Coronary artery (tissue), 2 donors: ENCODE results near the gene RPL35.
A peak's percentile ranks its signal among the peaks of the same experiment; 100 is the strongest.

Experiments
- DNase-seq: peaks from one replicate; pipeline ENCODE4 v3.0.0-alpha.2; 2017; ENCODE audit warnings: low spot score
- H3K27ac ChIP-seq, 2 donors: fragments of 200-600 bp; sonication (generic); one replicate each; pipeline ENCODE4 v1.5.1; 2016 to 2019
- H3K4me3 ChIP-seq: fragments of 200-600 bp; sonication (generic); 2 replicates; pipeline ENCODE4 v1.5.1; 2016; ENCODE audit warnings: mild to moderate bottlenecking, moderate library complexity
- TF ChIP-seq, protein P1 (sequence below): fragments of 200-600 bp; sonication (generic); IDR thresholded peaks from one replicate; pipeline ENCODE4 v1.5.1; 2019; ENCODE audit warnings: antibody characterized with exemption

RPL35 gene

DNA sequence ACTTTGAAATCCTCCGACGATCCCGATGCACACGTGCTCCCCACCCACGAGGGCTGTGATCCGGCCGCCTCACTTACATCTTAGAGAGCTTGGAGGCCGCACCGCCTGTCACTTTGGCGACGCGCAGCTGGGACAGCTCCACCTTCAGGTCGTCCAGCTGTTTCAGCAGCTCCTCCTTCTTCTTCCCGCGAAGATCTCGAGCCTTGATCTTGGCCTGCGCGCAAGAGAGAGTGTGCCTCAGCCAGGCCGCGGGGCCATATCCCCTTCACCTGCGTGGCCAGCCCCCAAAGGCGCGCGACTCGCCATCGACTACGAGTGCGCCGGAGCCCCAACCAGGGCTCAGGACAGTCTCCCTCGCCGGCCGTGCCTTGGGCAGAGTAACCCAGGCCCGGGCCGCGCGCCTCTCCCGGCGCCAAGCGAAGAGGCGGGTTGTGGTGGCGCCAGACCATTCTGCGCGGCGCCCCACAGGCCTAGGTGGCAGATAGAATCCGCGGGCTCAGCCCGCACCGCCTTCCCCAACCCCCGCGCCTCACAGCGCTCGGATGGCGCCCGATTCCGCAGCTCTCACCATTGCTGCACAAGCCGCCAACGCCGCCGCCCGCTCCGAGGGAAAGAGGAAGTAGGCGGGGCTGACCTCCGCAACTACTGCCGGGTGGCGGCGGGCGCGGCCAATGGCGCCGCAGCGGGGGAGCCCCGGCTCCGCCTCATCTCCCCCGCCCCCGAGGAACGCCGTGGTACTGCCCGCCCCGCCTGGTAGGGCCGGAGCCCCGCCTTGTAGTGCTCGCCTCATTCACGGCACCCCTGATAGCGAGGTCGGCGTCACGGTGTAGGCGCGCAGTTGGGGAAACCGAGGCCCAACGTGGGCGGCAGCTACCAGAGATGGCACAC is at the start of gene RPL35, which contains the start of gene ARPC5L:
TSS of gene RPL35 (minus strand) at position 616 of the 888 bp plus-strand sequence. CDS start at position 571, 45 bp downstream.
TSS of gene ARPC5L (plus strand) at position 789 of the 888 bp plus-strand sequence. CDS start 7,161 bp downstream, outside the sequence.
- DNase-seq = peak; percentile 94
- TF ChIP-seq, protein P1, sequence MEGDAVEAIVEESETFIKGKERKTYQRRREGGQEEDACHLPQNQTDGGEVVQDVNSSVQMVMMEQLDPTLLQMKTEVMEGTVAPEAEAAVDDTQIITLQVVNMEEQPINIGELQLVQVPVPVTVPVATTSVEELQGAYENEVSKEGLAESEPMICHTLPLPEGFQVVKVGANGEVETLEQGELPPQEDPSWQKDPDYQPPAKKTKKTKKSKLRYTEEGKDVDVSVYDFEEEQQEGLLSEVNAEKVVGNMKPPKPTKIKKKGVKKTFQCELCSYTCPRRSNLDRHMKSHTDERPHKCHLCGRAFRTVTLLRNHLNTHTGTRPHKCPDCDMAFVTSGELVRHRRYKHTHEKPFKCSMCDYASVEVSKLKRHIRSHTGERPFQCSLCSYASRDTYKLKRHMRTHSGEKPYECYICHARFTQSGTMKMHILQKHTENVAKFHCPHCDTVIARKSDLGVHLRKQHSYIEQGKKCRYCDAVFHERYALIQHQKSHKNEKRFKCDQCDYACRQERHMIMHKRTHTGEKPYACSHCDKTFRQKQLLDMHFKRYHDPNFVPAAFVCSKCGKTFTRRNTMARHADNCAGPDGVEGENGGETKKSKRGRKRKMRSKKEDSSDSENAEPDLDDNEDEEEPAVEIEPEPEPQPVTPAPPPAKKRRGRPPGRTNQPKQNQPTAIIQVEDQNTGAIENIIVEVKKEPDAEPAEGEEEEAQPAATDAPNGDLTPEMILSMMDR = no peak
- Histone ChIP-seq H3K4me3 (peak within 1 kb of the TSS; percentile 75), H3K27ac (peak within 1 kb of the TSS; percentile 89 to 93)

DNA sequence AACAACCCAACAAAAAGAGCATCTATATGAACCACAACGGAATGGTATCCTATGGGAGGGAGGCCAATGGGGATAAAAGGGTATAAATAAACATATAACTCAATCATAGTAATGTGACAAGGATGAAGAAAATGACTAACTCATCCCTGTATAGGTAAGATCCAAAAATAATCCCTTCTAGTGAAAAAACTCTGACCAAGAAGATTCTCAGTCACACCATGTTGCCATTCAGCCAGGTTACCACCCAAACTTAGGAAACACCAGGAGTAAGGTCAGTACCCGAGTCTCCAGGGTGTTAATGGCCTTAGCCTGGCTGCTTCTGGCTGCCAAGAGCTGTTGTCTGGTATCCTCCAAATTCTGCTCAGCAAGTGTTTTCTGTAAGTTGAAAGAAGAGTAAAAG is 46.3 kb upstream of the RPL35 start:
- TF ChIP-seq, protein P1 = no peak
- Histone ChIP-seq H3K27ac (no peak overlapping the region), H3K4me3 (no peak overlapping the region)
- no peak for DNase-seq

DNA sequence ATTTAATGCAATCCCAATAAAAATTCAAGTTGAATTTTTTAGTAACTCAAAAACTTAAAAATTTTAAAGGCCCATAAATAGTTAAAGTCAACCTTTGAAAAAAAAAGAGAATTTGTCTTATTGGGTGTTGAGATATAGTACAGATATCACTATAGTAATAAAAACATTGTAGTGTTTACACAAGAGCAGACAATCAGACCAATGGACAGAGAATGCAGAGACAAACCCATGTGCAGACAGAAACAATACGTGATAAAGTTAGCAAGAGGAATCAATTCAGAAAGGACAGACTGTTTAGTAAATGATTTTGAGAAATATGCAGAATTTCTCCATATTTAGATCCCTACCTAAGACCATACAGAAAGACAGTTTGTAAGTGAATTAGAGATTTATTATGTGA is 45.2 kb upstream of the RPL35 start:
- TF ChIP-seq, protein P1 = no peak
- no peak for DNase-seq
- H3K4me3 ChIP-seq = no peak overlapping the region
- no peak overlapping the region for H3K27ac ChIP-seq

DNA sequence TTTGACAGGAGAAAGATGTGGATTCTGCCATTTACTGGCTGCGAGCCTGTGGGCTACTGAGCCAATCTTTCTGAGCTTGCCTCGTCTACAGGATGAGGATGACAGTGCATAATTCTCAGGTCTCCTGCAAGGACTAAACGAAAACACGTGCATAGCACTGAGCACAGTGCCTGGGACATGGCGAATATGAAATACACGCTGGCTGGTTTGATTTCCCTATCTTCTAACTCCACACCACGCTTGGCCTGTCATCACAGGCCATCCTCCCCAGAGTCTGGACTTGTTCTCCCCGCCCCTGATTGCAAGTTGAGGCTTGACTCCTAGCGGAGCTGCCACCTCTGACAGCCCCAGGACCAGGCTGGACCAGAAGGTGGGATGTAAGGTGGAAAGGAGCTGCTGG is 38.1 kb upstream of the RPL35 start:
- DNase-seq = no peak

DNA sequence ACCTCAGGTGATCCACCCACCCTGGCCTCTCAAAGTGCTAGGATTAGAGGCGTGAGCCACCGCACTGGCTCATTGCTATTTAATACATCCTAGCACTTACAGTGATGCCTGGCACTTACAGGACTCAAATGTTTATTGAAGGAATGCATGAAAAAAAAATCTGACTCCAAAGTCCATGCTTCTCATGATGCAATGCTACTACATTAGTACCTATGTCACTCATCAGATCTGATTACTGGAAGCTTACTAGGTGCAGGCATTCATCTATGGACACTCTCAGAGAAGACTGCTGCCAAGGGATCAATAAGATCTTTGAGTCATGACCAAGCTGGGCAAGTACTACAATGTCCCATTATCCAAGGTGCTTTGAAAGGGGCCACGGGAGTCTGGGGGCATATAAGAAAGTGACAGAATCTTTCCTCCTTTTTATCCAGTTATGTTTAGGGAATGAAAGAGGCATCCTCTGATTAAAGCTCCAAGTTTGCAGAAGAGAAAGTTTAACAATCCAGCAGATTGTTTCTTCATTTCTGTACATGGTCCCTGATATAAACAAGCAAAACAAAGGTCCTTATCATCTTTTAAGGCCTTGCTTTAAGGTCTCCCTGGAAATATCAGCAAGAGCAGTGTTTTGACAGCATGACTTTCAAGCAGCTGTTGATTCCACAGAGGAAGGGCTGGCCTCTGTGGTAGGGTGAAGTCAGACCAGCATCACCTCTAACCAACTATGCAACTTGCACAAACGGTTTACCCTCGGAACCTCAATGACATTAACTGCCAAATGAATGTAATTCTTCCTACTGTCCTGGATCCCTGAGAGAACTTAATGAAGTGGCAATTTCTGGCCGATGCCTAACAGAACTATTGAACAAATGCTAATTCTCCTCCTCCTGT is 36.1 kb upstream of the RPL35 start:
- TF ChIP-seq, protein P1 = no peak
- Histone ChIP-seq H3K27ac (no peak overlapping the region), H3K4me3 (no peak overlapping the region)
- no peak for DNase-seq

More for the DNA sequence above, 38.1 kb upstream of the RPL35 start:
- TF ChIP-seq, protein P1 = no peak
- Histone ChIP-seq H3K27ac (no peak overlapping the region), H3K4me3 (no peak overlapping the region)

DNA sequence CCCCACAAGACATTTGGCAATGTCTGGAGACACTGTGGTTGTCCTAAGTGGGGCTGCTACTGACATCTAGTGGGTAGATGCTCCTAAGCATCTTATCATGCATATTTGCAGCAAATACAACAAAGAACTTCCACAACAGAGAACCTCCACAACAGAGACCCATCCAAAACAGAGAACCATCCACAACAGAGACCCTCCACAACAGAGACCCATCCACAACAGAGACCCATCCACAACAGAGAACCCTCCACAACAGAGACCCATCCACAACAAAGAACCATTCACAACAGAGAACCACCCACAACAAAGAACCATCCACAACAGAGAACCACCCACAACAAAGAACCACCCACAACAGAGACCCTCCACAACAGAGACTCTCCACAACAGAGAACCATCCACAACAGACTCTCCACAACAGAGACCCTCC is 33.0 kb upstream of the RPL35 start:
- Histone ChIP-seq H3K27ac (no peak overlapping the region), H3K4me3 (no peak overlapping the region)
- TF ChIP-seq, protein P1 = no peak
- no peak for DNase-seq
